HCEC 1CT (cell line): Measurements from ENCODE around the gene PRDM16.

Experiments
- DNase-seq: peaks from one replicate; pipeline ENCODE4 v3.0.0-alpha.2; 2017

The PRDM16 gene

DNA sequence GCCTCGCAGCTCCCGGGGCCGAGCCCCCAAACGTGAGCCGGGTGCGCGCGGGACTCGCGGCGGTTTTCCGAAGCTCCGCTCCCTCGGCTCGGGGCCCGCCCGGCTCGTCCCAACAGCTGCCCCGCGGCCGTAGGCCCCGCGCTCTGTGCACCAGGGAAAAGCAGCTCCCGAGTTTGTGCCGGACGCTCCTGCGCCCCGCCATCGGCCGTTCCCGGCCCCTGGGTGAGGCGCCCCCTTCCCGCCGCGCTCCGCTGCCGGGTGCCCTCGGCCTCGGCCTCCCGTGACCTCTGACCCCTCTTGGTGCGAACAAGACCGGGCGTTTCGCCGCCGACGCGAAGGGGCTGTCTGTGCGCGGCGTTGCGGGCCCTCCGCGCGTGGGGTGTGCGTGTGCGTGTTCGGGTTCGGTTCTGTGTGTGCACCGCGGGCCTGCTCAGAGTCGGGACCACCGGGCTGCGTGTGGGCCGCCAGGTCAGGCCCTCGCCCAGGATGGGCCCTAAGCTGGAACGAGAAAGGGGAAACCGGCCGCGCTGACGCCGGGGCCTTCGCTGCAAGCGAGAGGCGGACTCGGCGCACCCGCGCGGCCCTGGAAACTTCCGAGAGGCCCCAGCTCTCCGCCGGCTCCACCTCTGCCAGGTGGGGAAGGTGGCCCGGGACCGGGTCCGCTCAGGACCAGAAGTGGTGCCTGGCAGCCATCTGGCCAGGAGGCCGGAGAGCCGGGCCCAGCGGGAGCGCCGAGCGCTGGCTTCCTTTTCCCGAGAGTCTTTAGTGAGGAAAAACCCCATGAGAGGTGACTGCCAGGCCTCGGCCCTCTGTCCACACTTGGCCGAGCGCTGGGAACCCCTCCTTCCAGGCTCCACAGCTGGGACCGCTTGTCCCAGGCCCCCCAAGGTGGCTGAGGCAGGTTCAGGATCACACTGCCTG lies 1.9 kb downstream of the PRDM16 start:
- DNase-seq = no peak

DNA sequence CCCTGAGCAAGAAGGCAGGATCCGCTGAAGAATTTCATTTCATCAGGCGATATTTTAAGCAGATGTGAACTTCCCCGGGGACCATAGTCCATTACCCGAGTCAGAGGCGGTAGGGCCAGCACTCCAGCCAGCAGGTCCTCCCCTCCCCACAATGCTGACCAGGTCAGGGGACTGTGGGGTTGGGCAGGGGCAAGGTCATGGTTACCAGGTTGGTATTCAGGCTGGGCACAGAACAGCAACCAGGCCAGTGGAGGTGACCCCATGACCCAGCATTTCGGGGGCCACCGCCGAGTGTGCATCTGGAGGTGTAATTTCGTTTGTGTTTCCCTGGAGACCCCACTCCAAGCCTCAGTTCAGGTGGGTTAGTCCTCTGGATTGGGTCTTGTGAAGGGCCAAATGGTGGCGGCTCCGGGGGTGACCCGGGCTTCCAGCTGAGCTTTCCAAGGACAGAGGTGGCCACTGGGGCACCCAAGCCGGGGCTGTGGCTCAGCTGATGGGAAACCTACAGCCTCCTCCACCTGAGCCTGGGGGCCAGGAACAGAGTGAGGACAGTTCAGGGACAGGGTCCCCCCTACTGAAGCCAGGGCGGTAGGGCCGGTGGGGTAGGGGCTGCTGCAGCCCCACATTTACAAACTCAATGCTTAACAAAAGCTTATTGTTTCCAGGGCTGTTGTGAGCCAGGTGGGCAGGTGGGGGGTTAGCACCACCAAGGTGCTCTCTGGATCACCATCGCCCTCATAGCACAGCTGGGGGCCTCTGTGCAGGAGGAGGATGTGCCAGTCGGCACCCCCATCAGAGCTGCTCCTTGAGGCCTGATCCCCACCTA lies 2.8 kb downstream of the PRDM16 start:
- DNase-seq = no peak

DNA sequence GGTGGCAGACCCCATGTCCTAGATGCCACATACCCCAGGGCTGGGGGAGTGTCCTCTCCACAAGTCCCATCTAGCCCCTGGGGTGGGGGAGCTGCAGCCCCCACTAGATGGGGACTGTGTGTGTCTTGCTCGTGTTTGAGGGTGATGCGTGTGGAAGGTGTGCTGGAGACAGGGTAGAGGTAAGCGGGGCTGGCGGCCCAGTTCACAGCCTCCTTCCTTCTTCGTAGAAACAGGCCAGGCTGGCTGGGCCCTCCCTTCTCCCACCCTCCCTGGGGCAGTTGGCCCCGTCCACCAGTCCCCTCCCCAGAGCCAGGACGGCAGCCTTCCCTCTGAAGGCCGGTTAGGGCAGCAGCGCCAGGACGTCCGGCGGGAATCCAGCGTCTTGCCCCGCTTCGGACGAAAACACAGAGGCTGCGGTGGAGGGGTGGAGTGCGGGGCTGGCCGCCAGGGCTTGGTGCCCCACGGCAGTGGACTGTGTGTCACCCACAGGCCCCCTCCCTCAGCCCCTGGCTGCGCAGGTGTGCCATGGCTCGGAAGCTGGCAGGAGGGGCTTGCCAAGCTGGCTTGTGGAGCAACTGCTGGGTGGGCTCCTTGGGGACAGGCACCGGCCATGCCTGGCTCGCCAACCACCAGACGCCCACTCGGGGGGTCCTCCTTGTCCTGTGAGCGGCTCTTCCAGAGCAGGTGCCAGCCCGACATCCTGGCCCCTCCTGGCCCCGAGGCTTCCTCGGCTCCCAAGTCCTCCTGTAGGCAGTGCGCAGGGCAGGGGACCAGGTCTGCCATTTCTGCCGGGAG lies 3.6 kb downstream of the PRDM16 start:
- no peak for DNase-seq

DNA sequence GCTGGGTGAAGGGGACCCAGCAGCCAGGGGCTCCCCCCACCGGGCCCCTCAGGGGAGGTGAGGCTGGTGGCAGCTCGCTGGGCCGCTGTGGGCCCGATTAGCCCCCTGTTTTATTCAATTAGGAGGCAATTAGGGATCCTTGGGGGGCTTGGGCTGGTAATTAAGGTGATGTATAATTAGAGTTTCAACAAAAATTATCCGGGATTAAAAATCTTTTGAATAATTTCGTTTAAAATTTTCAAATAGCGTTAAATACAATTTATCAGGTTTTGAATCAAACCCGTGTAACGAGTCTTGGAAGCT lies 4.1 kb downstream of the PRDM16 start:
- DNase-seq = no peak

DNA sequence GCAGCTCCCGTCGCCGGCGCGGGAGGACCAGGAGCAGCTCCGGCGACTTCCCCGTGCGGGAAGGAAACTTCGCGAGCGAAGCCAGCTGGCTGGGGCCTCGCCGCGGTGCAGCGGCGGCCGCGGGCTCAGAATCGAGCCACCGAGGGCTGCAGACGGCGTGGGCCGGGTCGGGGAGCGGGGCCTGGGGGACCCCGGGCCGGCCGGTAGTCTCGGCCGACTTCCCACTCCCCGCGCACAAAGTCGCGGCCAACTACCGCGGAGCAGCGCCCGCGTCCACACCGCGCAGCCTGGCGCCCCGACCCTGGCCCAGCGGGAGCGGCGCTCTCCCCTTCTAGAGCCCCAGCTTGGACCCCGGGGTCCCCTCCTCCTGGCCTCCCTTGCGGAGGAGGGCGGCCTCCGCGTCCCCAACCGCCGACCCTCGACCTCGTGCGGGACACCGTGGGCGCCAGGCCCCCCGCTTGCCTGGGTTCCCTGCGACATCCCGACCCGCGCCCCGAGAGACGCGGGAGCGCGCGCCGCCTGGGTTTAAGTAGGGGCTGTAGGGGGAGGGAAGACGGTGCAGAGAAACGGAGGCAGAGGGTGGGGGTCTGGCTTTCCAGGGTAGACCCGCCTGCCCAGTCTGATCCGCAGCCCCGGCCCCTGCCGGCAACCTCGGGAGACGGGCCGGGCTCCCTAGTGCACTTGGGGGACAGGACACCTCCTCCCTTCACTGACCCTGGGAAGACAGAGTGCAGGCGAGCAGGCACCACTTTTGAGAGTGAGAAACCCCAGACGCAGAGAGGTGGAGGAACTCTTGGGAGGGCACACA lies 4.7 kb downstream of the PRDM16 start:
- no peak for DNase-seq

DNA sequence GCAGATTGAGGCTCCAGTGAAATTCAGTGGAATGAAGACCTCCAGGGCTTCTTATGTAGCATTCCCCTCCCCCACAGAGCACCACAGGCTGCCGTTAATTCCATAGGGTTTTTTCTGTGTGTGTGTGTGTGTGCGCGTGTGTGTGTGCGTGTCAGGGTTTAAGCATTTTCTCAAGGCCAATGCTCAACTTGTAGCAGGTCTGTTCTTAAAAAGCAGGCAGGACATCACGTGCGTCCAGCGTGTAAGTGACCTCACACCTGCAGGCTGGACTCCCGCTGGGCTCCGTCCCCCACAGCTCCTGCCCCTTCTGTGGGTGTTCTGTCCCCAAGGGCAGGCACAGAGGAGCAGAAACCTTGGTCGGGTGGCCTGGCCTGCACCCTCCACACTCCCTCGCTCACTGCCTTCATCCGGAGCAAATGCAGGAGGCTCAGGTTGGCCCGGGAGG lies 5.3 kb downstream of the PRDM16 start:
- DNase-seq = no peak

DNA sequence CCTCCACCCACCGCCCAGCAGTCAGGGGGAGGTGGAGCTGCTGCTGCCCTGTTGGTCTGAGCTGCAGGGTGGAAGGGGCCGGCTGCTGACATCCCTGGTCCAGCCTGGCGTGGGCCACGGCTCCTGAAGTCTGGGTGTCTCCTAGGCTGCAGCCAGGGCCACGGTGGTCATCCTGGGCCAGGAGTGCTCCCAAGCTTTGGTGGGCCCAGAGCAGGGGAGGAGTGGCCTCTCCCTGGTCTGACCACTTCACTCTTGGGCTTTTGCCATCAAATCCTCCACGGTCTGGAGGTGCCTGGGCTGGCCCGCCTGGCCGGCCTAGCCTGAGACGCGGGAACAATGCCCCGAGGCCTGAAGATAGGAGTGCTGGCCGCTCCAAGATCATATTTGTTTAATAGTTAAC lies 5.8 kb downstream of the PRDM16 start:
- no peak for DNase-seq

DNA sequence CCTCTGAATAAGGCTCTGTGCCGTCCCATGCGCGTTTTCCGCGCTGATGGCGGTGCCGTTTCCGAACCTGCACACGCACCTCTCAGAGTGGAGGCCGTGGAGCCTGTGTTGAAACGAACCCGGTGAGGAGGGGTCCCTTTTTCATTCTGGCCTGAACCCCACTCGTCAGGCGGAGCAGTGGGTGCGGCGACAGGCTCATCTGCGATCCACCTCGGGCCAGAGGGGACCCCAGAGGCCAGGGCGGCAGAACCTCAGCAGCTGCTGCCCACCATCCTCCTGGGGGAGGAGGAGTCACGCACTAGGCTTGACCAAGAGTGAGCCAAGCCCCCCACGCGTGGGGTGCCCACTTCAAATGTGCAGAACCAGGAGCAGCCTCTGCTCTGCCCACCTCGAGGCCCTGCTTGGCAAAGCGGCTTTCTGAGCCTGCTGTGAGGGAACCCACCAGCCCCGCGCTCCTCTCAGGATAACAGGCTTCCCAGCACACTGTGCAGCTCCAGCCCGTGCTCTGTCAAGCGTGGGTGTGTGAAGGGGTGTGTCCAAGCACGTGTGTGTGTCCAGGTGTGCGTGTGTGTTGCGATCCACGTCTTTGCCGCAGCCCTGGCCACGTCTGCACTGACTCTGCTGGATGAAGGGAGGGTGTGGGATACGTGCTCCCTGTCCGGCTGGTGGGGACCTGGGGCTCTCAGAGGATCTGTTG lies 6.8 kb downstream of the PRDM16 start:
- DNase-seq = no peak

DNA sequence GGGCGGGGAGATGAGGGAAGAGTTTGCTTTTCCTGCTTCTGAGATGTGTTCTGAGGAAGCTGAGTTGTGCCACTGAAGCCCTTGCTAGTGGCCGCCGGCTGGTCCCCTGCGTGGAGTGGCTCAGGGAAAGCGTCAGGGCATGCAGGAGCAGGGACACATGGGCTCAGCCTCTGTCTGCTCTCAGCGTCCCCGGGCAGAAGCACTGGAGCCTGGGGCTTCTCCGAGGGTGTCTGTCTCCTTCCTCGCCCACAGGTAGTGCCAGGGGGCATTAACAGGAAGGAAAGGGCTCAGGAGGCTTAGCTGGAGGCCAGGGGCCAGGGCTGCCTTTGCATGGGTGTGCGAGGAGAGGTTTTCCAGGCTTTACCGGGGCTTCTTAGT lies 7.3 kb downstream of the PRDM16 start:
- no peak for DNase-seq

DNA sequence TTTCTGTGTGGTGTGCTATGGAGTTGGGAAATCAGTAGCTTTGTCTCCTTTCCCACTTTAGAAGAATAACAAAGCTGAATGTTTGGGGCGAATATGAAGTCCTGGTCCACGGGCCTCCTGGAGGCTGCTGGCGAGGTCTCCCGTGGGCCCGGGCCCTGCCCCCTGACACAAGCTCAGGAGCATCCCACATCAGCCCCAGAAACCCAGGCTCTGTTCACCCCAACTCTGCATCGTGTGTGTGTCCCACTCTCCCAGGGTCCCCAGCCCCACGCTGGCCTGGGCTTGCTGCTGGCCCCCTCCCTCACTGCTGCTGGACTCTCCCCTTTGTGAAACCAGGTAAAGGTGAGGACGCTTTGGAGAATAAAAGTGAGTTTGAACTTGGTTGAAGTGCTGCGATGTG lies 8.1 kb downstream of the PRDM16 start:
- no peak for DNase-seq

DNA sequence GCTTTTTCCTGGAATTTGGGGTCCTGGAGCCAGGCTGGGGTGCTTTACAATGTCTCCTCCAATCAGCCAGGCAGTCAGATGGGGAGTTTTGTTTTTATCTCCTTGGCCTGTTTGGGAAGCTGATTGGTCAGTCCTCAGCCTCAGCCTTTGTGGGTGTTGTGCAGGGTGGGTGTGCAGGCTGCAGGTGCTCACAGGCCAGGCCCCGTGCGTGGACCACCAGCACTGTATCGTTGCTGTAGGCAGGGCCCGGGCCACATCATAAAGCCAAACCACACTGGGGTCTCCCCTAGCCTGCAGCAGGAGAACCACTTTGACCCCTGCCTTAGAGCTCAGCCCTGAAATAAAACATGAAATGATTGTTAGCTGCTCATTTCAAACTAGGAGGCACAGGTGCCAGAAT lies 8.6 kb downstream of the PRDM16 start:
- DNase-seq = no peak

DNA sequence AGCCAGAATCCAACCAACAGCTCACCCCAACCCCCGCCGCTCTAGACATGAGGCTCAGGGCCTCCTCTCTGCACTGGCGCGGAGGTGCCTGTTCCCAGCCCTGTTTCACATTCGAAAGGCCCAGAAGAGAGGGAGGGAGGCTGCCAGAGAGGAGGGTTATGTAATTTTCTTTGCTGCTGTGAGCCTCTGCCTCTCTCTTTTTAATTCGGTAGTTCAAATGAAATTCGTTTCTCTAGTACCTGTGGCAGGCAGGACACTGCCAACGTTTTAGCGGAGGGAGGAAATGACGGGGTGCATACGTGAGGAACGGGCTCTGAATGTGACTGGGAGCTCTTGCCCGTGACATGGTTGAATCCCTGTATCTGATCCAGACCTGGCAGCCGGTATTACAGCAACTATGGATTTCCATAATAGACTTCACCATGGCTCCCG lies 9.4 kb downstream of the PRDM16 start:
- no peak for DNase-seq

DNA sequence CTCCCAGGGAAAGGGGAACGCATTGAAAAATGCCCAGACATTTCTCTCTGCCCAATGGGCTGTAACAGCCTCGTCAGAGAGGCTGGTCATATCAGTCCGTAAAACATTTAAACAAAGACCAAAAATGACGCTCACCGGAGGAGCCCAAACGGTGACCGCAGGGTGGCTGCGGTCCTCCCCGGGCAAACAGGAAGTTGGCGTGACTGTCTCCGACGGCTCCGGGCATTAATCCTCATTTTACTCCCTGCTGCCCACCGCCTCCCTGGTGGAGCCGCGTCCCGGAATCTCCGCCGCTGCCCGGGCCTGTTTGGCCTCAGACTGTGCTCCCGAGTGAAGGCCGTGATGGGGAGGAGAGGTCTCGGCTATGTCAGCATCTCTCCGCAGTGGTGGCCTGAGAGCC lies 9.9 kb downstream of the PRDM16 start:
- no peak for DNase-seq

DNA sequence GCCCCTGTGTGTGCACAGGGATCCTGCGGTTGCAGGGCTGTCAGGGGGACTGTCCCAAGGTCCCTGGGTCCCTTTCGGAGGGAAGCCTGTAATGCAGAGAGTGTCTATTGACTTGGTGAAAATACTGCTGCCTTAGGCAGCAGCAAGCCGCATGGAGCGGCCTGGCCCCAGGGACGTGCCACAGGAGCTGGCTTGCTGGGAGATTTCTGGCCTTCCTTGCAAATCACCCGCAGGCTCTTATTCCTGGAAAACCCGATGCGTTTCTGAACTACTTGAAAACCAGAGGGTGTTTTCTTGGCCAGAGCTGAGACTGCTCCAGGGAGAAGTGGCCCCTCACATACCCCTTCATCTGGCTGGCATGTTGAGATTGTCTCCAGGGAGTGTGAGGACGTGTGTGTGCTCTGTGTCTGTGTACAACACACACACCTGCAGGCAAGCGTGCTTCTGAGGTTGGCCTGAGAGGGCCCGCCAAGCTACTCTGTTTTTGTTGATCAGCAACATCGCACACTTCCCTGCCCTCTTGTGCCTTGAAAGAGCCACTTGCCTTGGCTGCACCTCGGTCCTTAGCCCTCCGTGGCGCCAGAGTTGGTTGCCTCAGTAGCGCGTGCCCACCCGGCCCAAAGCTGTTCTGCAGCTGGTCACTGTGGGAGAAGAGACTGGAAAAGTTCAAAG lies 10.5 kb downstream of the PRDM16 start:
- no peak for DNase-seq

DNA sequence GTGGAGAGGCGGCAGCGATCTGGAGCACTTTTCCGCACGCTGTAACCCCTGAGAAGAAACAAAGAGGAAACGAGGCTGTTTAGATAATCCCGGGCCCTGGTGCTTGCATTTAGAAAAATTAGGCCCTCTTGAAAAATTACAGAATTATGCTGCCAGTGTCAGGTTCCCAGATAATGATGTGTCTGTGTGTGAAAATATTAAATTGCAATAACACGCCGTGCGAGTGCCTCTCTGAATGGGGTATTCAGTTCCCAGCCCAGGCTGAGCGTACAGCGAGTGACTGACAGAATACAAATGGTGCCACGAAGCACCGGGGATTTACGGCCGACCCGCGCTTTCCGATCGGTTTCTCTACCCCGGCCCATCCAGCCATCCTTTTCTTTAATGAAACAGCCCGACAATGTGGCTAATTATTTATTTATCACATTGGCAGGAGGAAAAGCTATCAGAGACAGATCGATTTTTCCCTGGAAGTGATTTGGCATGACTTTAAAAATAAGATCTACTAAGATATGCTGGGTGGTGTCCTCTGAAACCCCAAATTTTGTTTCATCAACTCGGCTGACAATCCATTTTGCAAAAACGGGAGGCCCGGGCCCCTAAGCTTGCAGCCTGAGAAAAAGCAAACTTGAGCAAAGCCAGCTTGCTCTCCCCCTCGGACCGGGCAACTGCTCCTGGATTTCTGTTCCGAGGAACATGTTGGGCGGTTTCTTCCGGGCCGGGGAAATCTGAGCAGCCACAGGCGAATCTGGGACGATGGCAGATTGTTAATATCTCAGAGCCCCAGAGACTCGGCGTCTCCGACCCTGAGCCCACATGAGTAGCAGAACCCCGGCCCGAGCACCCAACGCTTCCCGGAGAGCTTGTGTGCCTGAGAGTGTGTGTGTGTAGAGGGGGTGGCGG lies 11.3 kb downstream of the PRDM16 start:
- no peak for DNase-seq

DNA sequence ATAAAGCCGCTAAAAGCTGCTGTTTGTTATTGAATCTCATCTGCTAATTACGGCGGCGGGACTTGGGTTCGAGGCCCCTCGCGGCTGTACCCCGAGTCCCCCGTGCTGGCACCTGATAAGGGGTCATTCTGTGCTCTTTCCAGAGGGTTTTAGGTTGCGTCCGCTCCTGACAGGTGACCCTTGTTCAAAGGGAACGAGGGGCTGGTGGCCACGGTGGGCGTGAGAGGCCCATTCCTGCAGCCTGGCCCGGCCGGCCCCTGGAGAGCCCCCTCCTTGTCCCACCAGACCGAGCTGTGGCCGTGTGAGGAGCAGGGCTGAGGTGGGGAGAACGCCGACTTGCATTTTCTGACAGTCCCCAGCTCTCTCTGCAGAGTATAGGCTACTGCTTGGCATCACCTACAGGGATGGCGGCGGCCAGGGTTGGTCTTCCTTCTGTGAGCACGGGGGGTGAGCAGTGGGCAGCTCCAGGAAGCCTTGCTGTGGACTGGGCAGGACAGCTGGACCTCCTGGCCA lies 12.2 kb downstream of the PRDM16 start:
- DNase-seq = no peak

DNA sequence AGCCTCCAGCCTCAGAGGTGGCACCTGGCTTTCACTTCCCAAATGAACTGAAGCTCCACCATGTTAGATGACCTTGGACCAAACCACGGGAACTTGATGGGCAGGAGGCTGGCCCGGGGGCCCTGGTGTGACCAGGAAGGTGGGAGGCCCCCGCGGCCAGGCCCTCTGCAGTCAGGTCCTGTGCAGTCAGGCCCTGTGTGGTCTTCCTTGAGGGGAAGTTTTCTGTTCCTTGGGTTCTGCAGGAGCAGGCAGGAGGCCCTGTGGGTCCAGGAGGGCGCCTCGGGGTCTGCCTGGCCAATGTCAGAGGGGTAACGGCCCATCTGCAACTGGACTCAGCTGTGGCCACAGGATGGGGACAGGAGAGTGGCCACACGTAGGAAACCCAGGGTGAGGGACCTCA lies 13.0 kb downstream of the PRDM16 start:
- DNase-seq = no peak

DNA sequence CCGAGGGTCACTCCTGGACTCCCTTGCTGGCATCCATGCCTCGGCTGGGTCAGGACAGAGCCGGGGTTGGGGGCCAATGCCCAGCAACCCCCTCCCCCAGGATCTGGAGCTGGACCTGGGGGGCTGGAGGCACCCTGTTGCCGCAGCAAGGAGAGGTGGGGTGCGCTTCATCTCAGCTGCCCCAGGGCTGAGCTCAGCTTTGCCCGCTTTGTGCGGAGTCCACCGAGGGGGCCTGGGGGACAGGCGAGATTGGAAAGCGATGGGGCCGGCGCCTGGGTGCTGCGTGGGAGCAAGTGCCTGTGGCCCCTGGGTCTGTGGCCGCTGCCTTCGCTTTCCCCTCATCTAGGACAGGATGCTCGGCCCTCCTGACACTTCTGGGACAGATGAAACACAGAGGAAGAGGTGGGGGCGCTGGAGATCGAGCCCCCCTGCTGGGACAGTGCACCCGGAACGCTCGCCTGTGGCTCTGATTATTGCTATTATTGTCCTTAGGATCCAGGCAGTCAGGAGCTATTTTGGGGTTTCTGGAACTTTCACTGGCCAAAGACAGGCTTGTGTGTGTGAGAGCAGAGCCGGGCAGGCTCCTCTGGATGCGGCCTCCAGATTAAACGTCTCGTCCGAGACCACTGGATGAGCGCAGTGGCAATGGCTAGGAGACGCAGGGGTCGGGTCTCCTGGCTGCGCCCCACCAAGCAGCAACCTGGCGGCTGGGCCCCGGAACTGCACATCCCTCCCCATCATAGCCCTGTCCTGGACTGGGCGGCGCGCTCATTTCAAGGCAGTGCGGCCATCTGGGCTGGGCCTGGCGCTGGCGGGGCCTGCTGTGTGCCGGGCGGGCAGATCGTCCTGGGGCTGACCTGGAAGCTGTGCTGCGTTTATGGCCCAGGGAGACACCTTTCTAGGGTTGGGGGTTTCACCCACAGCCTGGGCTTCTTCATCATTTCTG lies 13.8 kb downstream of the PRDM16 start:
- no peak for DNase-seq

DNA sequence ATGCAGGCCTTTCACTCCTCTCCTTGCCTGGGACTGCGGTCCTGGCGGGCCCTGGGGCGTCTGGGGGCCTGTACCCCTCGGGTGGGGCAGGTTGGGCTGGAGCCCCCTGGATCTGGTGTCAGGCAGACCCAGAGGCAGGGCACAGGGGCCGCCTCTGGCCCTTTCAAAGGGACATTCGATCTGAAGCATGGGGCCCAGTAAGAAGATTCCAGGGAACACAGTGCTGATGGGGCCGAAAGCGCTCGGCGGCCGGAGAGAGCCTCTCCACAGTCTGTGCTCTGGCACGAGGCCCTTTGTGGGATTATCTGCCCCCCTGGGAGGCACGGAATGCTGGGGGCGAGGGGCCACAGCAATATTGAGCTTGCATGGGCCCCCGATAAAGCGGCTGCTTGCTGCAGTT lies 15.2 kb downstream of the PRDM16 start:
- DNase-seq = no peak
